ENCODE data around the gene CCR2.

Gene CCR2

DNA sequence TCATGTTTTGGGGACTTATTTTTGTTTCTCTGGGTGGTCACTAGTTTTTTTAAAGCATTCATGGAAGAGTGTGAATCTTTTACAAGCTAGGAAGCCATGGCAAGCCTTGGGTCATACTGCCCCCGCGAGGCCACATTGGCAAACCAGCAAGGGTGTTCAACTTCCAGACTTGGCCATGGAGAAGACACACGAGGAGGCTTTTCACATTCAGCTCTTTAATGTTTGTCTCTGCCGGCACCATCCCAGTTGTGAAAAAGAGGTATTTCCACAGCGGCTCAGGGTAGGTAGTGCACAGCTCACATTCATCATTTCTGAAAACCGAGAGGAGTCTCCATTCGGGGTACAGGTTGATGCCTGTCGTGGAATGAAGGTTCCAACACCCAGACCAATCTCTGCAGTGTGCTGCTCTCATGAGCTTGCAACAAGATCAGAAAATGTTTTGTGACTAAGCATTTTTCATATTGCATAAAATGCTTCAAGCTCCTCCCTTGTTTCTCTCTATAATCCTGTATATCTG, 24.6 kb downstream of the CCR2 start:
- Histone ChIP-seq H2BK5ac (ENCODE audit: low read depth, low read length, poor library complexity, severe bottlenecking) (no peak overlapping the region), H3K9me3 (ENCODE audit: control insufficient read depth, low read length) (no peaks in the 10 kb centered on the region), H3K36me3 (ENCODE audit: control insufficient read depth in 1 of 2, insufficient read depth in 2 of 2, low read depth in 1 of 2, low read length in 2 of 2) (no peaks in the 10 kb centered on the region), H4K8ac (ENCODE audit: low read length) (no peak overlapping the region), H3K14ac (ENCODE audit: low read length in 2 of 2) (no peak overlapping the region), H3K27me3 (ENCODE audit: control insufficient read depth in 1 of 2, insufficient read depth in 1 of 2, low read length in 2 of 2) (peaks cover 30 to 44% of the 10 kb centered on the region in 2 experiments), H4K91ac (ENCODE audit: low read length) (no peak overlapping the region), H3K4me3 (ENCODE audit: insufficient read depth in 1 of 2, low read depth in 1 of 2, low read length in 2 of 2) (no peak overlapping the region), H2BK12ac (ENCODE audit: low read length in 2 of 2) (no peak overlapping the region), H2AK5ac (ENCODE audit: low read length, severe bottlenecking) (no peak overlapping the region), H2BK15ac (ENCODE audit: low read depth, poor library complexity, severe bottlenecking) (no peak overlapping the region), H3K4me1 (ENCODE audit: control insufficient read depth, insufficient read depth, low read depth, low read length) (no peaks in the 10 kb centered on the region), H3K18ac (ENCODE audit: low read depth in 1 of 2, low read length in 2 of 2) (no peak overlapping the region), H3K4ac (ENCODE audit: low read depth in 1 of 2, low read length in 2 of 2) (no peak overlapping the region), H3K4me2 (ENCODE audit: low read length, poor library complexity, severe bottlenecking) (no peak overlapping the region), H2BK120ac (ENCODE audit: low read depth, low read length) (no peak overlapping the region), H3K9ac (ENCODE audit: low read length) (no peak overlapping the region), H2AFZ (ENCODE audit: low read depth, low read length) (no peak overlapping the region), H3K27ac (ENCODE audit: low read length, poor library complexity, severe bottlenecking) (no peak overlapping the region), H3K23ac (ENCODE audit: low read length in 2 of 2) (no peak overlapping the region), H3K79me1 (replicated peaks; ENCODE audit: low read length, poor library complexity, severe bottlenecking) (no peaks in the 10 kb centered on the region)
- DNase-seq, result peak; percentile 61
- WGBS, result 51% methylated on average over 8 of the region's 8 CpGs

DNA sequence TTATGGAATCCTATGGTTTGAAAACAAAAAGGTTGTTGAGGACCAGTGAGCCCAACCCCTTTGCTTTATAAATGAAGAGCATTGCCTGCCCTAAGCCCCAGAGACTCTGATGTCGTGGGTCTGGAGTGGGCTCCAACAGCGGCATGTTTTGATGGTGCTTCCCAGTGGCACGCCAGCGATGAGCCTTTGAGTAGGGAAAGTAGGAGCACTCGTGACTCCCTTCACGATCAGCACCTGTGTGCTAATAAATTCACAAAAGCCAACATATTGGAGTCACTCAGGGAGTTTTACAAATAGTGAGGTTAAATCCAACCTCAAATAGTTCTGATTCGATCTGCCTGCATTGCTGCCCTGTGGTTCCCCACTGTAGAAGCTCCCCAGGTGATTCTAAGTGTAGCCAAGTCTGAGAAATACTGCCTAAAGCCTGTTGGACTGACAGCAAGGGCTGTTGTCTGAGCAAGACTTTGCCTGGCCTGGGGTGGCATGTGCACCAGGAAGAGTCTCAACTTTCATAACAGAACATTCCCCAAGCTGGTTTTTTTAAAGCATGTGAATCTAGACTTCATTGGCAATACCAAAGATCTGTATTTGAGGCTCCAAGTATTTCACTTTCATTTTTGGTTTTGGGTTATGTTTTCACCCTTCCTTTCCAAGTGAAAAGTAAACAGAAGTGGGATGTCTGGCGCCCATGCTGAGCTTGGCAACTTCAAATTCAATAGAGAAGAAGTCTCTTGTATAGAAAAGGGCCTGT, 26.7 kb downstream of the CCR2 start:
- H3K14ac ChIP-seq (ENCODE audit: low read length in 2 of 2), result no peak overlapping the region
- no peak overlapping the region for H4K91ac ChIP-seq (ENCODE audit: low read length)
- H2AK5ac ChIP-seq (ENCODE audit: low read length, severe bottlenecking), result no peak overlapping the region
- H2BK120ac ChIP-seq (ENCODE audit: low read depth, low read length), result no peak overlapping the region
- H2BK15ac ChIP-seq (ENCODE audit: low read depth, poor library complexity, severe bottlenecking), result no peak overlapping the region
- no peak overlapping the region for H4K8ac ChIP-seq (ENCODE audit: low read length)
- no peak for DNase-seq
- no peak overlapping the region for H2AFZ ChIP-seq (ENCODE audit: low read depth, low read length)
- no peak overlapping the region for H3K23ac ChIP-seq (ENCODE audit: low read length in 2 of 2)
- no peaks in the 10 kb centered on the region for H3K79me1 ChIP-seq (replicated peaks; ENCODE audit: low read length, poor library complexity, severe bottlenecking)
- no peak overlapping the region for H3K4me2 ChIP-seq (ENCODE audit: low read length, poor library complexity, severe bottlenecking)
- no peak overlapping the region for H3K27ac ChIP-seq (ENCODE audit: low read length, poor library complexity, severe bottlenecking)
- no peak overlapping the region for H3K9ac ChIP-seq (ENCODE audit: low read length)
- H3K27me3 ChIP-seq (ENCODE audit: control insufficient read depth in 1 of 2, insufficient read depth in 1 of 2, low read length in 2 of 2), result peaks cover 14 to 36% of the 10 kb centered on the region in 2 experiments
- H3K18ac ChIP-seq (ENCODE audit: low read depth in 1 of 2, low read length in 2 of 2), result no peak overlapping the region
- no peaks in the 10 kb centered on the region for H3K9me3 ChIP-seq (ENCODE audit: control insufficient read depth, low read length)
- 73% methylated on average over 6 of the region's 8 CpGs for WGBS
- H3K4ac ChIP-seq (ENCODE audit: low read depth in 1 of 2, low read length in 2 of 2), result no peak overlapping the region
- no peaks in the 10 kb centered on the region for H3K4me1 ChIP-seq (ENCODE audit: control insufficient read depth, insufficient read depth, low read depth, low read length)
- H2BK5ac ChIP-seq (ENCODE audit: low read depth, low read length, poor library complexity, severe bottlenecking), result no peak overlapping the region
- no peak overlapping the region for H2BK12ac ChIP-seq (ENCODE audit: low read length in 2 of 2)
- no peak overlapping the region for H3K4me3 ChIP-seq (ENCODE audit: insufficient read depth in 1 of 2, low read depth in 1 of 2, low read length in 2 of 2)
- no peaks in the 10 kb centered on the region for H3K36me3 ChIP-seq (ENCODE audit: control insufficient read depth in 1 of 2, insufficient read depth in 2 of 2, low read depth in 1 of 2, low read length in 2 of 2)

DNA sequence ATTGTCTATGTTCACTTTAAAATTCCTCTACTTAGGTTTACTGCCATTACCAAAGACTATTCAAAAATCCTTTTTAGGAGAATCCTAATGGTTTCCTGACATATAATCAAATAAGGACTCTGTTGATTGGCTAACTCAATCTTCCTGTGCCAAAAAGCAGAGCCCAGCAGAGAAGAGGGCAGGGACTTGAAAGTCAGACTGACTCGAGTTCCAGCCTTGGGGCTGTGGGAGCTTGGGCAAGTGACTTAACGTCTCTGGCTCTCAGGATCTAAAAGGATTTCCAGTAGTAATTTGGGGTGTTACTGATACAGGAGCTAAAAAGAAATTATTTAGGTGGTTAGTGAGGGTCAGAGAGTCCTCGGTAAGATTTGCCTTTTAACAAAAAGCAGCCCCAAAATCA, 27.7 kb downstream of the CCR2 start:
- H3K23ac ChIP-seq (ENCODE audit: low read length in 2 of 2), result no peak overlapping the region
- no peaks in the 10 kb centered on the region for H3K79me1 ChIP-seq (replicated peaks; ENCODE audit: low read length, poor library complexity, severe bottlenecking)
- no peak overlapping the region for H3K4me2 ChIP-seq (ENCODE audit: low read length, poor library complexity, severe bottlenecking)
- H3K4ac ChIP-seq (ENCODE audit: low read depth in 1 of 2, low read length in 2 of 2), result no peak overlapping the region
- no peak overlapping the region for H3K14ac ChIP-seq (ENCODE audit: low read length in 2 of 2)
- DNase-seq, result no peak
- H3K36me3 ChIP-seq (ENCODE audit: control insufficient read depth in 1 of 2, insufficient read depth in 2 of 2, low read depth in 1 of 2, low read length in 2 of 2), result no peaks in the 10 kb centered on the region
- H4K8ac ChIP-seq (ENCODE audit: low read length), result no peak overlapping the region
- no peak overlapping the region for H3K4me3 ChIP-seq (ENCODE audit: insufficient read depth in 1 of 2, low read depth in 1 of 2, low read length in 2 of 2)
- no peak overlapping the region for H3K18ac ChIP-seq (ENCODE audit: low read depth in 1 of 2, low read length in 2 of 2)
- no peaks in the 10 kb centered on the region for H3K9me3 ChIP-seq (ENCODE audit: control insufficient read depth, low read length)
- H2AK5ac ChIP-seq (ENCODE audit: low read length, severe bottlenecking), result no peak overlapping the region
- H2BK120ac ChIP-seq (ENCODE audit: low read depth, low read length), result no peak overlapping the region
- H2BK15ac ChIP-seq (ENCODE audit: low read depth, poor library complexity, severe bottlenecking), result no peak overlapping the region
- peaks cover 8 to 31% of the 10 kb centered on the region in 2 experiments for H3K27me3 ChIP-seq (ENCODE audit: control insufficient read depth in 1 of 2, insufficient read depth in 1 of 2, low read length in 2 of 2)
- H3K4me1 ChIP-seq (ENCODE audit: control insufficient read depth, insufficient read depth, low read depth, low read length), result no peaks in the 10 kb centered on the region
- H2BK12ac ChIP-seq (ENCODE audit: low read length in 2 of 2), result no peak overlapping the region
- no peak overlapping the region for H3K9ac ChIP-seq (ENCODE audit: low read length)
- no peak overlapping the region for H2BK5ac ChIP-seq (ENCODE audit: low read depth, low read length, poor library complexity, severe bottlenecking)
- WGBS, result 94% methylated on average over 3 of the region's 3 CpGs
- H4K91ac ChIP-seq (ENCODE audit: low read length), result no peak overlapping the region
- H2AFZ ChIP-seq (ENCODE audit: low read depth, low read length), result no peak overlapping the region
- H3K27ac ChIP-seq (ENCODE audit: low read length, poor library complexity, severe bottlenecking), result no peak overlapping the region

GRCh38 chr3:46383211-46383950, 29.5 kb downstream of the CCR2 start:
- no peaks in the 10 kb centered on the region for H3K4me1 ChIP-seq (ENCODE audit: control insufficient read depth, insufficient read depth, low read depth, low read length)
- H3K23ac ChIP-seq (ENCODE audit: low read length in 2 of 2), result no peak overlapping the region
- H4K91ac ChIP-seq (ENCODE audit: low read length), result no peak overlapping the region
- no peak overlapping the region for H3K4me3 ChIP-seq (ENCODE audit: insufficient read depth in 1 of 2, low read depth in 1 of 2, low read length in 2 of 2)
- no peaks in the 10 kb centered on the region for H3K79me1 ChIP-seq (replicated peaks; ENCODE audit: low read length, poor library complexity, severe bottlenecking)
- H3K27me3 ChIP-seq (ENCODE audit: control insufficient read depth in 1 of 2, insufficient read depth in 1 of 2, low read length in 2 of 2), result peaks cover 4 to 28% of the 10 kb centered on the region in 2 experiments
- H4K8ac ChIP-seq (ENCODE audit: low read length), result no peak overlapping the region
- no peak overlapping the region for H3K4me2 ChIP-seq (ENCODE audit: low read length, poor library complexity, severe bottlenecking)
- H3K14ac ChIP-seq (ENCODE audit: low read length in 2 of 2), result no peak overlapping the region
- DNase-seq, result no peak
- no peak overlapping the region for H2AK5ac ChIP-seq (ENCODE audit: low read length, severe bottlenecking)
- no peak overlapping the region for H3K4ac ChIP-seq (ENCODE audit: low read depth in 1 of 2, low read length in 2 of 2)
- WGBS, result 89% methylated on average over 6 of the region's 6 CpGs
- H3K9me3 ChIP-seq (ENCODE audit: control insufficient read depth, low read length), result no peaks in the 10 kb centered on the region
- H3K9ac ChIP-seq (ENCODE audit: low read length), result no peak overlapping the region
- no peak overlapping the region for H2BK120ac ChIP-seq (ENCODE audit: low read depth, low read length)
- H2BK5ac ChIP-seq (ENCODE audit: low read depth, low read length, poor library complexity, severe bottlenecking), result no peak overlapping the region
- no peak overlapping the region for H3K27ac ChIP-seq (ENCODE audit: low read length, poor library complexity, severe bottlenecking)
- no peak overlapping the region for H2BK12ac ChIP-seq (ENCODE audit: low read length in 2 of 2)
- no peak overlapping the region for H3K18ac ChIP-seq (ENCODE audit: low read depth in 1 of 2, low read length in 2 of 2)
- no peak overlapping the region for H2AFZ ChIP-seq (ENCODE audit: low read depth, low read length)
- no peaks in the 10 kb centered on the region for H3K36me3 ChIP-seq (ENCODE audit: control insufficient read depth in 1 of 2, insufficient read depth in 2 of 2, low read depth in 1 of 2, low read length in 2 of 2)
- no peak overlapping the region for H2BK15ac ChIP-seq (ENCODE audit: low read depth, poor library complexity, severe bottlenecking)
